Fibroblast of villous mesenchyme (primary cell): ENCODE measurements around the gene GJC2. TPM values are rescaled to one million over a fixed set of nuclear protein-coding genes. Genes with fewer than 3 reads are reported as not detected.

Experiments
- DNase-seq: peaks from one replicate; pipeline ENCODE4 v3.0.0-alpha.2; 2010; ENCODE audit warnings: low read depth
- H3K4me3 ChIP-seq: 2 replicates; pipeline ENCODE4 v1.5.1; 2011; ENCODE audit warnings: low read depth, mild to moderate bottlenecking, low read length
- CTCF ChIP-seq: IDR thresholded peaks from 2 replicates; pipeline ENCODE4 v1.5.1; 2012; ENCODE audit warnings: low read depth, mild to moderate bottlenecking, low read length; ENCODE audit not compliant: insufficient read depth
- total RNA-seq: library from RNA; depleted of rRNA; stranded (reverse); fragments of >200 nt; gene quantifications from 2 replicates; pipeline ENCODE4 v1.2.3, GENCODE V29; 2012

Gene GJC2
- total RNA-seq, 1 donor, result 3.9 TPM

- no peak overlapping the region for H3K4me3 ChIP-seq
- TF ChIP-seq CTCF, result no peak
- DNase-seq, result no peak
These were observed 45.0 kb upstream of the GJC2 start for GRCh38 chr1:228104526-228105269.

DNA sequence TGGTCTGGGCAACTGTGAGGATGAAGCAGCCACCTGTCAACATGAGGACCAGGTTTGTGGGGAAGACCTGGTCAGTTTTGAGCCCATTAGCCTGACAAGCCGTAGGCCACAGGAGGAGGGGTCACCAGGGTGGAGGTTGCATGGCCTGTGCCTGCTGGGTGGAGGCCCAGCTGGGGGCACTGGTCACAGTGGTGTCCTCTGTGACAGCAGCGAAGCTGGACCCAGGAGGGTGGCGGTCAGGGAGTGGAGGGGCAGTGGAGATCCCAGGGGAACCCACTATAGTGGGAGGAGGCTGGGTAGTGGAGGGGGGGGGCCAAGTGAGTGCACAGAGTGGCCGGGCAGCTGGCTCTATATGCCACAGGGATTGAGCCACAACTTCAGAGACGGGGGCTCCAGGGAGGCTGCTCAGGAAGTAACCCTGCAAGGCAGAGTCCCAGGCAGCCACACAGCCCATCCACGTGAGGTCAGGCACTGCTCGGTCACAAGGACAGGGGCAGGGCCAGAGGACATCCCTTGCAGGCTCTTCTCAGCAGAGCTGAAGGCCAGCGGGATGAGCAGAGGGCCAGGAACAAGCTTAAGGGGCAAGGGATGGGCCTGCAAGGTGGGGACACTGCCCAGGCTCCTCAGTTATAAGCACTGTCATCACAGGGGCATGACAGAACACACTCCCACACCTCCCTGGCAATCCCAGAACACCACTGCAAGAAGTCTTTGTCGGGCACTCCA is 44.3 kb upstream of the GJC2 start:
- TF ChIP-seq CTCF, result no peak
- no peak for DNase-seq
- H3K4me3 ChIP-seq, result no peak overlapping the region

GRCh38 chr1:228105996-228106799 is 43.5 kb upstream of the GJC2 start:
- no peak for DNase-seq
- no peak overlapping the region for H3K4me3 ChIP-seq
- TF ChIP-seq CTCF, result no peak

- no peak for TF ChIP-seq CTCF
- no peak for DNase-seq
- no peak overlapping the region for H3K4me3 ChIP-seq
These were observed 43.0 kb upstream of the GJC2 start for GRCh38 chr1:228106800-228107054.

DNA sequence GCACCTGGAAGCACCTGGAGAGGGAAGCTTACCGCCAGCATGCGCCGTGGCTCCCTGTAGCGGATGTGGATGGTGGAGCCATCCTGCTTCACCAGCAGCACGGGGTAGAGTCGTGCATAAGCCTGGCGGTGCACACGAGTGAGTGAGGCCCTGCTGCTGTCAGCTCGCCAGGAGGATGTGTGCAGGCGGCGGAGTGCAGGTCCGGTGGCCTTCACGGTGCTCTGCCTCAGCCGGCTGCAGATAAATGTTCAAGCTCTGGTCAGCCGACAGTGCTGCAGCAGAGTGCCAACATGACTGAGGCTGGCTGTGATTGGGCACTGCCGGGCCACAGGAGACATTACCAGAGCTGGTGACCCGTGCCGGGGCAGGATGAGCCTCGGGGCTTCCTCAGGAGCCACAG is 42.1 kb upstream of the GJC2 start:
- no peak for TF ChIP-seq CTCF
- no peak for DNase-seq
- H3K4me3 ChIP-seq, result no peak overlapping the region

GRCh38 chr1:228108055-228108690 is 41.6 kb upstream of the GJC2 start:
- DNase-seq, result no peak
- TF ChIP-seq CTCF, result no peak

More at GRCh38 chr1:228108055-228108690, 41.6 kb upstream of the GJC2 start:
- H3K4me3 ChIP-seq, result peak overlapping the region; percentile 98
